HEK293 (cell line): ENCODE results near the gene MTMR3.

Experiments
- REPIN1 ChIP-seq: fragments of 450-650 bp; formaldehyde crosslinking; IDR thresholded peaks from 2 replicates; pipeline ENCODE4 v1.5.1; 2017; ENCODE audit warnings: missing biosample characterization, missing genetic modification characterization, low read depth
- ZNF211 ChIP-seq: fragments of 450-650 bp; formaldehyde crosslinking; IDR thresholded peaks from 2 replicates; pipeline ENCODE4 v1.5.1; 2016; ENCODE audit warnings: low read depth, missing biosample characterization, missing genetic modification characterization
- TF ChIP-seq, protein P1 (sequence below): fragments of 450-650 bp; formaldehyde crosslinking; IDR thresholded peaks from 2 replicates; pipeline ENCODE4 v1.5.1; 2016; ENCODE audit warnings: missing biosample characterization, missing genetic modification characterization

DNA sequence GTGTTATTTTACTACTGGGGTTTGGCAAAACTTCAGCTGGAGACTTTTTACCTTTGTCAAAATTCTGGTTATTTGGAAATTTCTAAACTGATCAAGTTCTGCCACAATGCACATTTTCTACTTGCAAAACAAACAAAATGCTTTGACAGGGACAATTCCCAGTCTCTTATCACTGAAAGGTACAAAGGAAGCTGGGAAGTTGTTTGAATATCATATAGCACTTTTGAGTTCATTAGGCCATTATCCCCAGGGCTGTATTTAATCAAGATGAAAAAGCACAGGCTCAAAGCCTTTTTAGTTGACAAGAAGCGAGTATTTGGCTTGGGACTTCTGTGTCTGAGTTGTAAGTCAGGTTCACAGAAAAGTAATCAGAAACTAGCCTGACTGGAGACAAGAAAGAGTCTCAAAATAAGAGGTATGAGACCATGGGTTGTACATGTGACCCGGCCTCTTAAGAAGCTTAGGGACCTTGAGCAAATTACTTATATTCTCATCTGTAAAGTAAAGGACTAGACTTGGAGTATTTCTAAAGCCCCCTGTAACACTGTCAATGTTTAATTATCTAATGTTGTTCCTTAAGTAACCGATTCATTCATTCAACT lies 194.4 kb downstream of the MTMR3 start:
- TF ChIP-seq, protein P1, sequence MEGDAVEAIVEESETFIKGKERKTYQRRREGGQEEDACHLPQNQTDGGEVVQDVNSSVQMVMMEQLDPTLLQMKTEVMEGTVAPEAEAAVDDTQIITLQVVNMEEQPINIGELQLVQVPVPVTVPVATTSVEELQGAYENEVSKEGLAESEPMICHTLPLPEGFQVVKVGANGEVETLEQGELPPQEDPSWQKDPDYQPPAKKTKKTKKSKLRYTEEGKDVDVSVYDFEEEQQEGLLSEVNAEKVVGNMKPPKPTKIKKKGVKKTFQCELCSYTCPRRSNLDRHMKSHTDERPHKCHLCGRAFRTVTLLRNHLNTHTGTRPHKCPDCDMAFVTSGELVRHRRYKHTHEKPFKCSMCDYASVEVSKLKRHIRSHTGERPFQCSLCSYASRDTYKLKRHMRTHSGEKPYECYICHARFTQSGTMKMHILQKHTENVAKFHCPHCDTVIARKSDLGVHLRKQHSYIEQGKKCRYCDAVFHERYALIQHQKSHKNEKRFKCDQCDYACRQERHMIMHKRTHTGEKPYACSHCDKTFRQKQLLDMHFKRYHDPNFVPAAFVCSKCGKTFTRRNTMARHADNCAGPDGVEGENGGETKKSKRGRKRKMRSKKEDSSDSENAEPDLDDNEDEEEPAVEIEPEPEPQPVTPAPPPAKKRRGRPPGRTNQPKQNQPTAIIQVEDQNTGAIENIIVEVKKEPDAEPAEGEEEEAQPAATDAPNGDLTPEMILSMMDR (tag by site-specific recombination): no peak
- TF ChIP-seq REPIN1 (tag by site-specific recombination): no peak
- no peak for TF ChIP-seq ZNF211 (tag by site-specific recombination)
